NCI-H774 (cell line): Measurements from ENCODE around the gene DCP2.

Experiments
- DNase-seq: peaks from one replicate; lab custom pipeline; 2025; lab: John Stamatoyannopoulos, UW

Gene DCP2

GRCh38 chr5:113047733-113048652, 71.4 kb downstream of the DCP2 start:
- DNase-seq: no peak

GRCh38 chr5:113048931-113049330, 72.3 kb downstream of the DCP2 start:
- no peak for DNase-seq

GRCh38 chr5:113050721-113051382, 74.3 kb downstream of the DCP2 start:
- DNase-seq: no peak

- DNase-seq: no peak
Observed at GRCh38 chr5:113052041-113052795, 75.6 kb downstream of the DCP2 start.

GRCh38 chr5:113053511-113053995, 77.0 kb downstream of the DCP2 start:
- no peak for DNase-seq

GRCh38 chr5:113054899-113055298, 78.3 kb downstream of the DCP2 start:
- DNase-seq: no peak

GRCh38 chr5:113056988-113057387, 80.4 kb downstream of the DCP2 start:
- no peak for DNase-seq

GRCh38 chr5:113057557-113057984, 81.0 kb downstream of the DCP2 start:
- DNase-seq: no peak

GRCh38 chr5:113058269-113058668, 81.7 kb downstream of the DCP2 start:
- DNase-seq: no peak

GRCh38 chr5:113058706-113059226, 82.2 kb downstream of the DCP2 start:
- DNase-seq: no peak

- no peak for DNase-seq
Observed at GRCh38 chr5:113059232-113060040, 82.8 kb downstream of the DCP2 start.

GRCh38 chr5:113060408-113061025, 83.9 kb downstream of the DCP2 start:
- no peak for DNase-seq

- DNase-seq: no peak
Observed at GRCh38 chr5:113061846-113062780, 85.5 kb downstream of the DCP2 start.

- no peak for DNase-seq
Observed at GRCh38 chr5:113062869-113063508, 86.4 kb downstream of the DCP2 start.

GRCh38 chr5:113063927-113064326, 87.3 kb downstream of the DCP2 start:
- no peak for DNase-seq

GRCh38 chr5:113064806-113065205, 88.2 kb downstream of the DCP2 start:
- DNase-seq: no peak

GRCh38 chr5:113065626-113066025, 89.0 kb downstream of the DCP2 start:
- no peak for DNase-seq

GRCh38 chr5:113067635-113068344, 91.2 kb downstream of the DCP2 start:
- DNase-seq: no peak
